Activated T-cell treated with anti-CD3 and anti-CD28 coated beads for 48 hours (primary cell): ENCODE results near the gene COL5A2.

Source experiments
- DNase-seq: peaks from one replicate; pipeline ENCODE4 v3.0.0-alpha.2; 2020; ENCODE audit warnings: low read depth

The COL5A2 gene

DNA sequence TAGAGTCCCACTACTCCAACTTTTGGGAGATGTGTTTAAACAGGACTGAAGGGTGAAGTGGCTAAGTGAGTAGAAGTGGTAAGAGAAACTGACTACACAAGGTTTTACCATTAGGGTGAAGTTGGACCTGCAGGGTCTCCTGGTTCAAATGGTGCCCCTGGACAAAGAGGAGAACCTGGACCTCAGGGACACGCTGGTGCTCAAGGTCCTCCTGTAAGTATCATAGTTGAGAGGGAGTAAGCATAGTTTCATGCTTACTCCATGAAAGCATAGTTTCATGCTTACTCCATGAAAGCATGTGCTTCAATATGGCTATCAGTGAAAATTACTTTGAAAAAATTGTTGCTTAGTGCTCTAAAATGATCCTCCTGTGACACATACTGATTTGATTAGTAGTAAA is 186.3 kb downstream of the COL5A2 start:
- no peak for DNase-seq

DNA sequence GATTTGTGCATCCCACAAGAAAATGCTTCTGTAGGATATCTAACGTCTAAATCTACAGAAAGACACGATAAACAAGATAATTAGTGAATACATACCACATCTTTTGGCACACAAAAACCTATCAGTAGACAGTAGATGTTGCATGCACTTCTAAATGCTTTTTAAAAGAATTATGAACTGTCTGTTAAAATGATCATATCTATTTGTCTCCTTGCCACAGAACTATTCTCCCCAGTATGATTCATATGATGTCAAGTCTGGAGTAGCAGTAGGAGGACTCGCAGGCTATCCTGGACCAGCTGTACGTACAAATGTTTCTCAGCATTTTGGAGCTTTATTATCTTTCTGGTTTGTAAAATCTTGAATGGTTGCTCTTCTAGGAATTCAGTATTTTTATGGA is 192.7 kb downstream of the COL5A2 start:
- no peak for DNase-seq

DNA sequence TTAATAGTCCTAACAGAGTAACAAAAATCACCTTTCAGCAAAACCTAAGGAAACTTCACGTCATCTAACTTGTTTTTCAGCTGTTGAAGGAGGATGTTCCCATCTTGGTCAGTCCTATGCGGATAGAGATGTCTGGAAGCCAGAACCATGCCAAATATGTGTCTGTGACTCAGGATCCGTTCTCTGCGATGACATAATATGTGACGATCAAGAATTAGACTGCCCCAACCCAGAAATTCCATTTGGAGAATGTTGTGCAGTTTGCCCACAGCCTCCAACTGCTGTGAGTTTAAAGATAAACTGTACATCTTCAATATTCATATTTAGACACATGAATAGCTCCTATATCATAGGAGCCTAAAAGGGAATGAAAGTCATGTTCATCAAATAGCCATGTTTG is 194.9 kb downstream of the COL5A2 start:
- DNase-seq, result no peak

DNA sequence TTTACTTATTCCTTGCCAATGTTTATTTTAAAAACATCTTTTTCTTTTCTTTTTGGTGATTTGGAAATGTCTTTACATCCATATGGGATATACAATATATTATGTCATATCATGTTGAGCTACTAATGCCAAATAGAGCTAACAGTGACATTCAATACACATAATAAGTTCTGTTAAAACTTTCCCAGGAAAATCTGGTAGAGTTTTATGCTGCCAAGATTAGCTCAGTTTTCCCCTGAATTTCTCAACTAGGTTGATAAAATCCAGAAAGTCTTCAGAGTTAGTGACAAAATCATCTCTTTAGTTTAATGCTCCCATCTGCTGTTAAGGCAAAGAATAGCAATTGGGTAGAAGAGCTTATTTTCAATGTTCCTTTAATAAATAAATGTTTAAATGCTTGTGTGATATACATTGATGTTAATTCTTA is 195.5 kb downstream of the COL5A2 start:
- no peak for DNase-seq

DNA sequence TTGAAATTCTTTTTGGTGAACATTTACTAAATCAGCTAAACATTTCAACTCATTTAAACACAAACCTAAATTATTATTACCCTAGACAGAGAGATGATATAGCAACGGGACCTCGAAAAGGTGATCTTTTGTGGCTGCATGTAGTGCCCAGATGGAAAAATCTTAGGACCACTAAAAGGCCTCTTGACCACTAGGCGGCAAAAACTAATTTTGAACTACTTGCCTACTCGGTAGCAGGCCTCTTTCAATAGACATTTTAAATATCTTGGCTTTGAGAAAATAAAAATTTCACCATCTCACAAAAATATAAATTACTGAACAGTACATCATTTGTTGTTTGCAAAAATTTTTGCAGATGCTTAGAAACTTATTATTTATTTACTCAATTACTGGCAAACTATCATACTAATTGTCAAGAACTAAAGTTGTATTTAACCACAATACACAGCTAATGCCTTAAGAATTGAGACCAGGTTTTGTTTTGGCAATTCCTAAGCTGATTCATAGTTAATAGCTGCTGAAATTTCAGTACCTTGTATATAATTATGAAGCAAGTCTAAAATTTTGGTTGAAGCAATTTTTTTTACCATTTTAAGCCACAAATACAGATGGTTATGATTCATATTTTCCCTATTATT is 196.0 kb downstream of the COL5A2 start:
- DNase-seq, result no peak
